Kidney (tissue), 14 donors: Measurements from ENCODE around the gene ITPKB. TPM values are rescaled to one million over a fixed set of nuclear protein-coding genes. Genes with fewer than 3 reads are reported as not detected.
A peak's percentile ranks its signal among the peaks of the same experiment; 100 is the strongest.

ENCODE experiments used
- DNase-seq, 5 donors: peaks; one replicate each; pipeline ENCODE4 v3.0.0-alpha.2; 2013 to 2020
- FAIRE-seq: peaks from 2 replicates; lab custom pipeline; 2012; peaks lifted over from hg19 to GRCh38; lab: Jason Lieb, UNC
- H3K27ac ChIP-seq, 2 donors: one replicate each; pipeline ENCODE4 v1.7.0; 2013; ENCODE audit warnings: low read depth in 2 of 2, low read length in 2 of 2, inconsistent platforms in 1 of 2
- H3K27me3 ChIP-seq: one replicate; pipeline ENCODE4 v1.7.1; 2013; ENCODE audit warnings: low read length, inconsistent platforms; ENCODE audit not compliant: control insufficient read depth, insufficient read depth
- H3K36me3 ChIP-seq, 3 donors: one replicate each; pipeline versions ENCODE4 v1.7.0 to v1.7.1; 2013; ENCODE audit warnings: low read length in 3 of 3, control low read depth in 1 of 3, inconsistent platforms in 1 of 3; ENCODE audit not compliant: insufficient read depth in 3 of 3, control insufficient read depth in 2 of 3
- H3K4me1 ChIP-seq, 3 donors: one replicate each; pipeline versions ENCODE4 v1.7.0 to v1.7.1; 2013; ENCODE audit warnings: low read length in 3 of 3, inconsistent platforms in 1 of 3, low read depth in 1 of 3; ENCODE audit not compliant: control insufficient read depth in 2 of 3, insufficient read depth in 2 of 3
- H3K4me3 ChIP-seq, 3 donors: one replicate each; pipeline versions ENCODE4 v1.7.0 to v1.8.1; 2013; ENCODE audit warnings: low read length in 3 of 3, control low read depth in 1 of 3, inconsistent platforms in 1 of 3
- H3K9ac ChIP-seq, 3 donors: one replicate each; pipeline versions ENCODE4 v1.7.0 to v1.7.1; 2013; ENCODE audit warnings: low read length in 3 of 3, control low read depth in 1 of 3, inconsistent platforms in 1 of 3
- H3K9me3 ChIP-seq, 3 donors: one replicate each; pipeline versions ENCODE4 v1.7.0 to v1.7.1; 2013; ENCODE audit warnings: low read length in 3 of 3, control low read depth in 1 of 3, inconsistent platforms in 1 of 3; ENCODE audit not compliant: control insufficient read depth in 2 of 3, insufficient read depth in 1 of 3
- intact Hi-C: fragments of 100-400 bp; cut with DNase I; formaldehyde crosslinking; loops from one replicate; pipeline ENCODE4 v1.11.1; 2022
- polyA plus RNA-seq: library from polyadenylated mRNA; stranded (reverse); fragments of 350-450 nt; fragmentation: Illumina TruSeq; extraction: RNeasy Lipid Tissue Mini Kit (QIAGEN cat#74804); gene quantifications from one replicate; pipeline ENCODE4 v1.2.3, GENCODE V29; 2014; ENCODE audit warnings: low read depth, low replicate concordance; ENCODE audit not compliant: insufficient read depth
- total RNA-seq: library from RNA; stranded (reverse); fragmentation: NEBNext Ultra II Directional; extraction: Animal tissue kit (Norgen Biotek cat#: 25700); gene quantifications from one replicate; pipeline ENCODE4 v1.2.1, GENCODE V29; 2021
- TF ChIP-seq, protein P1 (sequence below): IDR thresholded peaks from 3 replicates; pipeline ENCODE4 v1.5.1; 2012; ENCODE audit warnings: mild to moderate bottlenecking, moderate library complexity, borderline replicate concordance; ENCODE audit not compliant: insufficient read depth; ENCODE audit errors: extremely low read depth
- donor health status: control.
- donor health status: control.
- donor health status: control.
- donor health status: control.
- donor health status: control.
- donor health status: DM: yes; HTN: yes; CAD: no.
- donor health status: Normal renal cell carcinoma (clear cell type).

ITPKB gene
- total and polyA plus RNA-seq, 2 donors from 2014 or later = 20.2 to 39.3 TPM

DNA sequence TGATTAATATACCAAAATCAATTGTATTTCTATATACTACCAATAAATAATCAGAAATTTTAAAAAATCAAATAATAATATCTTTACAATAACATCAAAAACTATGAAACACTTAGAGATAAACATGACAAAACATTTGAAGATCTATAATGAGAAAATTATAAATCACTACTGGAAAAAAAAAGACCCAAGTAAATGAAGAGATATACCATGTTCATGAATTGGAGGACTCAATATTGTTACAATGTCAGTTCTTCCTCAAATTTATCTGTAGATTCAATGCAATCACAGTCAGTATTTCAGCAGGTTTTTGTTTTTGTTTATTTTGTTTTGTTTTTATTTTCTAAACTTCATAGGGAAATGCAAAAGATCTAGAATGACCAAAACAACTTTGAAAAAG, 4.2 kb upstream of the ITPKB start:
- H3K9me3 ChIP-seq = peaks cover 0 to 3% (median 0%) of the 10 kb centered on the region in 3 donors
- intact Hi-C loops = no loop called here
- no peaks in the 10 kb centered on the region for H3K27me3 ChIP-seq
- no peak overlapping the region for H3K4me3 ChIP-seq
- FAIRE-seq (peak; percentile 86), DNase-seq (no peak)
- TF ChIP-seq, protein P1, sequence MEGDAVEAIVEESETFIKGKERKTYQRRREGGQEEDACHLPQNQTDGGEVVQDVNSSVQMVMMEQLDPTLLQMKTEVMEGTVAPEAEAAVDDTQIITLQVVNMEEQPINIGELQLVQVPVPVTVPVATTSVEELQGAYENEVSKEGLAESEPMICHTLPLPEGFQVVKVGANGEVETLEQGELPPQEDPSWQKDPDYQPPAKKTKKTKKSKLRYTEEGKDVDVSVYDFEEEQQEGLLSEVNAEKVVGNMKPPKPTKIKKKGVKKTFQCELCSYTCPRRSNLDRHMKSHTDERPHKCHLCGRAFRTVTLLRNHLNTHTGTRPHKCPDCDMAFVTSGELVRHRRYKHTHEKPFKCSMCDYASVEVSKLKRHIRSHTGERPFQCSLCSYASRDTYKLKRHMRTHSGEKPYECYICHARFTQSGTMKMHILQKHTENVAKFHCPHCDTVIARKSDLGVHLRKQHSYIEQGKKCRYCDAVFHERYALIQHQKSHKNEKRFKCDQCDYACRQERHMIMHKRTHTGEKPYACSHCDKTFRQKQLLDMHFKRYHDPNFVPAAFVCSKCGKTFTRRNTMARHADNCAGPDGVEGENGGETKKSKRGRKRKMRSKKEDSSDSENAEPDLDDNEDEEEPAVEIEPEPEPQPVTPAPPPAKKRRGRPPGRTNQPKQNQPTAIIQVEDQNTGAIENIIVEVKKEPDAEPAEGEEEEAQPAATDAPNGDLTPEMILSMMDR = no peak
- no peak overlapping the region for H3K27ac ChIP-seq
- H3K9ac ChIP-seq = no peak overlapping the region
- peaks cover 3 to 8% (median 8%) of the 10 kb centered on the region in 3 donors for H3K4me1 ChIP-seq
- no peaks in the 10 kb centered on the region for H3K36me3 ChIP-seq

DNA sequence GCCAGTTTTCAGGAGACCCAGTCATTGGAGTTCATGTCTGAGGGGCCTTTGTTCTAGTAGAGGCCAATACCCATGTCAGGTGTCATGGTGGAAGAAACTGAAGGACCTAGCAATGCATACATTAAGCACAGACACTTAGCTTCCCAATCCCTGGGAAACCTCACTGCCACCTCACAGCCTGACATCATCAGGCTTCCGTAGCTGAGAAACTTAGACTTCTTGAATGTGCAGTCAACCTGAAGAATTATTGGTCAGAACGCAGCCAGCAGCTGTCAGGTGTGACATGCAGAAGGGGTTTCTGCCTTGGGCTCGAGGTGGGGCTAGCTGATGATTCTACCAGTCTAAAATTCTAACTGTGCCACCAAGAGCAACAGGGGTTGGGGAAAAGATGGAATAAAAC, 1.9 kb upstream of the ITPKB start:
- Histone ChIP-seq H3K27ac (no peak overlapping the region), H3K9ac (no peak overlapping the region), H3K36me3 (no peaks in the 10 kb centered on the region), H3K9me3 (peaks cover 0 to 3% (median 0%) of the 10 kb centered on the region in 3 donors), H3K27me3 (no peaks in the 10 kb centered on the region), H3K4me3 (no peak overlapping the region), H3K4me1 (peaks cover 3 to 9% (median 8%) of the 10 kb centered on the region in 3 donors)
- DNase-seq (peak in 1 of 5 donors; percentile 23), FAIRE-seq (no peak)
- TF ChIP-seq, protein P1 = no peak
- intact Hi-C loops = no loop called here

DNA sequence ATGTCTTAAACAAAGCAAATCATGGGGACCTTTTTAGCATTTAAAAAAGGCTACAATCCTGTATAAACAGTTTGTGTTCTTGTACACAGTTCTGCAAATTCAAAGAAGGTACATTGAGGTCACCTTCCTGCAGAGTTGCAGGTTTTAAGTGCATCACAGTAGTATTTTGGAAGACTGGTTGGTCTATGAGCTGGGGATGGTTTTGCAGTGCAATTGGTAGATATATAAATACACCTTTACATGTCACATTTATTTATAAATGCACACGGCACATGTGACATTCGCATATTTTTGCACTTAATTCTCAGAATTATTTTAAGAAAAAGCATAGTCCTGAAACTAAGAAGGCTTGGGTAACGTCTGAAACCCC, 599 bp upstream of the ITPKB start:
- intact Hi-C loops = no loop called here
- TF ChIP-seq, protein P1 = no peak
- DNase-seq (no peak), FAIRE-seq (no peak)
- Histone ChIP-seq H3K27me3 (no peaks in the 10 kb centered on the region), H3K27ac (peak overlapping the region; percentile 60 to 75), H3K36me3 (no peaks in the 10 kb centered on the region), H3K9me3 (peaks cover 0 to 3% (median 0%) of the 10 kb centered on the region in 3 donors), H3K4me1 (peaks cover 3 to 18% (median 16%) of the 10 kb centered on the region in 3 donors), H3K9ac (peak overlapping the region in 2 of 3 donors; percentile 41 to 67), H3K4me3 (peak overlapping the region in 2 of 3 donors; percentile 52 to 72)
